Measurements from ENCODE around the gene CXCL1. TPM values are rescaled to one million over a fixed set of nuclear protein-coding genes. Genes with fewer than 3 reads are reported as not detected.
"Not testable (repeated sequence)": the region's sequence is repeated elsewhere in the genome, so short reads cannot be mapped to it uniquely, and the experiment has no call there.

CXCL1 gene
- total and polyA plus RNA-seq, 2 donors (not counting 3 experiments of a cell fraction or from before 2014, with no cell fraction given): 20.0 to 26.7 TPM

DNA sequence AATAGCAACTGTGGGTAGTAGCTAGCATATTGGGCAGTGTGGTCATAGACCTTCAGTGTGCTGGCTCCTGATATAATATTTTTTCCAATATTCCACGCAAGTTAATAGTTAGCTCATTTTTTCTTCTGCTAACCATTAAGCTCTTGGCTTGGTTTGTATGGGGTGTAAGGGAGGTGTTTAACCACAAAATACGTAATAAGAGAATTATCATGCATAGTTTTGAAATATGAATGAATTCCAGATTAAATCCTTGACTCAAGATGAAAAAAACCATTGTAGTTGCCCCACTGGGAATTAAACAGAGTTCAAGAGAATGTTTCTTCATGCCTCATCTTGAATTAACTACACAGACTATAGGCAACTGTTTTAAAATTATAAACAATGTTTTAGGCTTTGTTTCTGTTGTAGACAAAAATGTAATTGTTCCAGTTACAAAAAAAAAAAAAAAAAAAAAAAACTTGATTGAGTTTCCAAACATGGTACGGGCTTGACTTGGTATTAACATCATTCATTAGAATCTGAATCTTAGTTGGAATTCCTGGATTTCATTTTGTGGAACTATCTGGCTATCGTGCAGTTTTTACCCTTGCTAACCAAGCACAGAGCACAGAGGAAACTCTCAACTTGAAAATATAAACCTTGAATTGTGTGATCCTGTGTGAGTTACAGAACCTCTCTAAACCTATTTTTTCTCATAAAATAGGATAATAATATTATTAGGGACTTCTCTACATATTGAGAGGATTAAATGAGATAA is 28.4 kb downstream of the CXCL1 start:
- BruUV-seq (replicated peaks): no TSS peak
- FAIRE-seq (no peak), DNase-seq (ENCODE audit: low read depth, low spot score) (no peak)
- Histone ChIP-seq H3K9ac (replicated peaks; ENCODE audit: extremely low read depth, insufficient read depth, low read length) (no peak overlapping the region), H4K20me1 (replicated peaks; ENCODE audit: control insufficient read depth, extremely low read depth, insufficient read depth, low read length) (no peaks in the 10 kb centered on the region), H3K9me1 (replicated peaks; ENCODE audit: control insufficient read depth, extremely low read depth, insufficient read depth, low read length) (no peaks in the 10 kb centered on the region), H3K79me2 (ENCODE audit: control insufficient read depth, insufficient read depth, low read length) (no peaks in the 10 kb centered on the region), H2AFZ (ENCODE audit: low read depth, low read length) (no peak overlapping the region), H3K36me3 (ENCODE audit: control insufficient read depth in 2 of 2, extremely low read depth in 1 of 2, insufficient read depth in 2 of 2, low read length in 2 of 2) (no peaks in the 10 kb centered on the region), H3K27ac (ENCODE audit: insufficient read depth, low read depth, low read length) (no peak overlapping the region), H3K4me3 (replicated peaks in 1 of 3; ENCODE audit: insufficient read depth in 1 of 3, low read depth in 1 of 3, low read length in 3 of 3) (no peak overlapping the region), H3K9me3 (replicated peaks; ENCODE audit: control insufficient read depth, insufficient read depth, low read length) (no peaks in the 10 kb centered on the region), H3K27me3 (ENCODE audit: control insufficient read depth in 2 of 2, insufficient read depth in 2 of 2, low read length in 2 of 2) (no peaks in the 10 kb centered on the region), H3K4me2 (ENCODE audit: insufficient read depth, low read length) (no peak overlapping the region), H3K4me1 (ENCODE audit: control insufficient read depth, extremely low read depth, insufficient read depth, low read length) (no peaks in the 10 kb centered on the region)
- CTCF ChIA-PET: interaction anchor here (0.9 to 1.5 kb wide), 2 partner anchors 10 to 11 kb away, joined by 3 to 4 read pairs; no protein-coding TSS in a partner anchor
- POLR2A ChIA-PET: interaction anchor here (0.6 kb wide), 1 partner anchor 52 kb away, joined by 3 read pairs; no protein-coding TSS in a partner anchor
- intact Hi-C loops (cut with micrococcal nuclease) (no loop called here), dilution Hi-C loops (cut with MboI; ENCODE audit: extremely low pct_ligation_motif_present, low sequenced_read_pairs) (no loop called here)
- TF ChIP-seq, protein P1, sequence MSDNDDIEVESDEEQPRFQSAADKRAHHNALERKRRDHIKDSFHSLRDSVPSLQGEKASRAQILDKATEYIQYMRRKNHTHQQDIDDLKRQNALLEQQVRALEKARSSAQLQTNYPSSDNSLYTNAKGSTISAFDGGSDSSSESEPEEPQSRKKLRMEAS (IDR thresholded peaks at IDR 0.05; ENCODE audit: insufficient read depth, insufficient read length): no peak
- no peak for TF ChIP-seq GATA2 (IDR thresholded peaks at IDR 0.05; ENCODE audit: insufficient read depth, insufficient read length, low read depth, low read length)
- no peak for TF ChIP-seq JUN (IDR thresholded peaks at IDR 0.05; ENCODE audit: borderline replicate concordance, insufficient read depth, insufficient read length, low read depth)
- TF ChIP-seq, protein P2, sequence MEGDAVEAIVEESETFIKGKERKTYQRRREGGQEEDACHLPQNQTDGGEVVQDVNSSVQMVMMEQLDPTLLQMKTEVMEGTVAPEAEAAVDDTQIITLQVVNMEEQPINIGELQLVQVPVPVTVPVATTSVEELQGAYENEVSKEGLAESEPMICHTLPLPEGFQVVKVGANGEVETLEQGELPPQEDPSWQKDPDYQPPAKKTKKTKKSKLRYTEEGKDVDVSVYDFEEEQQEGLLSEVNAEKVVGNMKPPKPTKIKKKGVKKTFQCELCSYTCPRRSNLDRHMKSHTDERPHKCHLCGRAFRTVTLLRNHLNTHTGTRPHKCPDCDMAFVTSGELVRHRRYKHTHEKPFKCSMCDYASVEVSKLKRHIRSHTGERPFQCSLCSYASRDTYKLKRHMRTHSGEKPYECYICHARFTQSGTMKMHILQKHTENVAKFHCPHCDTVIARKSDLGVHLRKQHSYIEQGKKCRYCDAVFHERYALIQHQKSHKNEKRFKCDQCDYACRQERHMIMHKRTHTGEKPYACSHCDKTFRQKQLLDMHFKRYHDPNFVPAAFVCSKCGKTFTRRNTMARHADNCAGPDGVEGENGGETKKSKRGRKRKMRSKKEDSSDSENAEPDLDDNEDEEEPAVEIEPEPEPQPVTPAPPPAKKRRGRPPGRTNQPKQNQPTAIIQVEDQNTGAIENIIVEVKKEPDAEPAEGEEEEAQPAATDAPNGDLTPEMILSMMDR (IDR thresholded peaks at IDR 0.05; ENCODE audit: extremely low read depth in 1 of 2, insufficient read depth in 1 of 2, low read depth in 1 of 2, low read length in 2 of 2): no peak
- TF ChIP-seq EZH2 (IDR thresholded peaks at IDR 0.05; ENCODE audit: borderline replicate concordance, low read depth, low read length, severe bottlenecking): no peak
- TF ChIP-seq FOS (IDR thresholded peaks at IDR 0.05; ENCODE audit: borderline replicate concordance, insufficient read depth, low read length): no peak
- no peak for TF ChIP-seq POLR2AphosphoS5 (IDR thresholded peaks at IDR 0.05; ENCODE audit: insufficient read depth, low read depth, low read length)
- no peak for TF ChIP-seq POLR2A (IDR thresholded peaks at IDR 0.05; ENCODE audit: low read depth, low read length)
- no peak for TF ChIP-seq MYC (IDR thresholded peaks at IDR 0.05; ENCODE audit: low read depth, low read length)

DNA sequence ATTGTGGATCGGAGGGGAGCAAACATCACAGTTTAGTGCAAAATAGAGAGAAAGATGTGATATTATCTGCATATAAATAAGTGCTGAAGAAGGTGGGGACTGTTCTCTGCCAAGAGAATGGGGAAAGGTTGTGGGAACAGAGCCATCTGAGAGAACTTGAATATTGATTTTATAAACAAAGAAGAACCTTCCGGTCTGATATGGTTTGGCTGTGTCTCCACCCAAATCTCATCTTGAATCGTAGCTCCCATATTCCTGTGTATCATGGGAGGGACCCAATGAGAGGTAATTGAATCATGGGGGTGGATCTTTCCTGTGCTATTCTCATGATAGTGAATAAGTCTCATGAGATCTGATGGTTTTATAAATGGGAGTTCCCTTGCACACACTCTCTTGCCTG is 30.1 kb downstream of the CXCL1 start:
- FAIRE-seq; H3K9me1 ChIP-seq (replicated peaks; ENCODE audit: control insufficient read depth, extremely low read depth, insufficient read depth, low read length); H3K27me3 ChIP-seq (ENCODE audit: control insufficient read depth in 2 of 2, insufficient read depth in 2 of 2, low read length in 2 of 2); dilution Hi-C loops (cut with MboI; ENCODE audit: extremely low pct_ligation_motif_present, low sequenced_read_pairs); H3K4me1 ChIP-seq (ENCODE audit: control insufficient read depth, extremely low read depth, insufficient read depth, low read length); H3K9me3 ChIP-seq (replicated peaks; ENCODE audit: control insufficient read depth, insufficient read depth, low read length); POLR2A ChIA-PET; H3K27ac ChIP-seq (ENCODE audit: insufficient read depth, low read depth, low read length); H3K4me2 ChIP-seq (ENCODE audit: insufficient read depth, low read length); H2AFZ ChIP-seq (ENCODE audit: low read depth, low read length); H3K9ac ChIP-seq (replicated peaks; ENCODE audit: extremely low read depth, insufficient read depth, low read length); H3K79me2 ChIP-seq (ENCODE audit: control insufficient read depth, insufficient read depth, low read length); H4K20me1 ChIP-seq (replicated peaks; ENCODE audit: control insufficient read depth, extremely low read depth, insufficient read depth, low read length); H3K4me3 ChIP-seq (replicated peaks in 1 of 3; ENCODE audit: insufficient read depth in 1 of 3, low read depth in 1 of 3, low read length in 3 of 3); BruUV-seq (replicated peaks); intact Hi-C loops (cut with micrococcal nuclease); H3K36me3 ChIP-seq (ENCODE audit: control insufficient read depth in 2 of 2, extremely low read depth in 1 of 2, insufficient read depth in 2 of 2, low read length in 2 of 2); DNase-seq (ENCODE audit: low read depth, low spot score): not testable (repeated sequence)
- CTCF ChIA-PET: interaction anchor here (1.6 kb wide), 1 partner anchor 8 kb away, joined by 3 read pairs; no protein-coding TSS in a partner anchor
